GM18505 (cell line): ENCODE results near the gene CNR2.

Experiments
- ATAC-seq: cut with Tn5 transposase; IDR thresholded peaks from one replicate; pipeline ENCODE4 v1.9.1; 2021; ENCODE audit not compliant: unreplicated experiment
- POLR2A ChIP-seq: IDR thresholded peaks from 4 replicates; pipeline ENCODE4 v1.6.1; 2011; ENCODE audit warnings: borderline replicate concordance; ENCODE audit not compliant: insufficient read depth, insufficient read length; ENCODE audit errors: extremely low read depth

The CNR2 gene

GRCh38 chr1:23825076-23825761 is 87.9 kb downstream of the CNR2 start, which contains the start of gene HMGCL:
Gene HMGCL, minus strand, starts transcription at chr1:23825429. Its CDS starts 14 bp downstream, at chr1:23825415.
- peak; percentile 98 for TF ChIP-seq POLR2A
- peak; percentile 88 for ATAC-seq

- TF ChIP-seq POLR2A: no peak
- no peak for ATAC-seq
Observed at GRCh38 chr1:23824711-23825075, 88.5 kb downstream of the CNR2 start.

- no peak for ATAC-seq
- no peak for TF ChIP-seq POLR2A
Observed at GRCh38 chr1:23823767-23824166, 89.4 kb downstream of the CNR2 start.
